H1 (cell line): ENCODE results near the gene INPP4B. TPM values are rescaled to one million over a fixed set of nuclear protein-coding genes. Genes with fewer than 3 reads are reported as not detected.
A peak's percentile ranks its signal among the peaks of the same experiment; 100 is the strongest.

Source experiments
- CTCF ChIA-PET: fragments of 300-600 bp; sonication (Branson Sonifier 250); formaldehyde crosslinking; loops from one replicate; lab custom pipeline; 2021; ENCODE audit not compliant: partially characterized antibody; lab: Charles Lee
- POLR2A ChIA-PET: fragments of 300-600 bp; sonication (Branson Sonifier 250); formaldehyde crosslinking; loops from one replicate; lab custom pipeline; 2021; ENCODE audit warnings: inconsistent platforms; ENCODE audit not compliant: partially characterized antibody; lab: Charles Lee
- DNase-seq, 2 experiments: peaks; one replicate each; pipeline versions ENCODE4 v3.0.0 to v3.0.0-alpha.2; 2010 to 2022; ENCODE audit warnings: low spot score in 2 of 2, low read depth in 1 of 2, mixed read lengths in 1 of 2
- FAIRE-seq: peaks from 2 replicates; lab custom pipeline; 2011; peaks lifted over from hg19 to GRCh38; lab: Jason Lieb, UNC
- H2AFZ ChIP-seq: 2 replicates; pipeline ENCODE4 v1.8.1; 2012; ENCODE audit warnings: low read length, inconsistent platforms
- H2AK5ac ChIP-seq: 2 replicates; pipeline ENCODE4 v1.6.1; 2013; ENCODE audit warnings: low read depth, low read length
- H2BK120ac ChIP-seq: replicated peaks from 2 replicates; pipeline ENCODE3; 2013; ENCODE audit warnings: low read depth, low read length, inconsistent platforms
- H2BK12ac ChIP-seq: 2 replicates; pipeline ENCODE4 v1.6.1; 2013; ENCODE audit warnings: low read depth, low read length
- H2BK15ac ChIP-seq: 2 replicates; pipeline ENCODE4 v1.6.1; 2013; ENCODE audit warnings: low read length
- H2BK20ac ChIP-seq: 2 replicates; pipeline ENCODE4 v1.6.1; 2013; ENCODE audit warnings: low read length
- H2BK5ac ChIP-seq: 2 replicates; pipeline ENCODE4 v1.6.1; 2013; ENCODE audit warnings: low read depth, low read length
- H3K14ac ChIP-seq: 2 replicates; pipeline ENCODE4 v1.6.1; 2013; ENCODE audit warnings: inconsistent platforms; ENCODE audit not compliant: insufficient read length
- H3K18ac ChIP-seq: 2 replicates; pipeline ENCODE4 v1.6.1; 2013; ENCODE audit warnings: low read length; ENCODE audit errors: extremely low read depth
- H3K23ac ChIP-seq: 2 replicates; pipeline ENCODE4 v1.6.1; 2013; ENCODE audit warnings: inconsistent platforms; ENCODE audit not compliant: insufficient read length
- H3K23me2 ChIP-seq: 2 replicates; pipeline ENCODE4 v1.6.1; 2013; ENCODE audit warnings: low read depth, low read length
- H3K27ac ChIP-seq: 2 replicates; pipeline ENCODE4 v1.6.1; 2011; ENCODE audit warnings: low read depth, low read length, inconsistent platforms
- H3K27me3 ChIP-seq, 4 experiments: replicated peaks in 1 of 4; 1 replicate in 1 of 4; 2 replicates in 3 of 4; pipeline versions ENCODE4 v1.6.1 to v1.8.1; 2011 to 2013; ENCODE audit warnings: low read length in 3 of 4, mild to moderate bottlenecking in 3 of 4, inconsistent platforms in 2 of 4, mixed read lengths in 2 of 4, moderate library complexity in 1 of 4; ENCODE audit not compliant: control insufficient read depth in 3 of 4, insufficient read depth in 3 of 4; ENCODE audit errors: extremely low read depth in 1 of 4
- H3K36me3 ChIP-seq, 4 experiments: 2 replicates each; pipeline versions ENCODE4 v1.6.1 to v1.8.1; 2011 to 2013; ENCODE audit warnings: mild to moderate bottlenecking in 4 of 4, low read length in 3 of 4, moderate library complexity in 2 of 4, control low read depth in 1 of 4, inconsistent platforms in 1 of 4; ENCODE audit not compliant: insufficient read depth in 4 of 4, control insufficient read depth in 2 of 4
- H3K4ac ChIP-seq: replicated peaks from 2 replicates; pipeline ENCODE3; 2013; ENCODE audit warnings: low read length, low read depth, mixed read lengths, inconsistent platforms; ENCODE audit not compliant: insufficient read length
- H3K4me1 ChIP-seq, 4 experiments: replicated peaks in 1 of 4; 1 replicate in 1 of 4; 2 replicates in 3 of 4; pipeline versions ENCODE4 v1.6.1 to v1.8.1; 2011 to 2013; ENCODE audit warnings: low read length in 3 of 4, inconsistent platforms in 2 of 4, mixed read lengths in 1 of 4; ENCODE audit not compliant: insufficient read depth in 4 of 4, control insufficient read depth in 3 of 4
- H3K4me2 ChIP-seq, 2 experiments: 2 replicates each; pipeline versions ENCODE4 v1.6.1 to v1.8.1; 2011 to 2013; ENCODE audit warnings: low read depth in 2 of 2, low read length in 2 of 2, control low read depth in 1 of 2, inconsistent platforms in 1 of 2, mild to moderate bottlenecking in 1 of 2; ENCODE audit not compliant: insufficient read depth in 1 of 2
- H3K4me3 ChIP-seq, 4 experiments: fragments of 200-600, 300-600 bp in 1 of 4; sonication (generic), shearing (Covaris generic), sonication (Bioruptor Twin) in 1 of 4; 2 replicates each; pipeline versions ENCODE4 v1.5.1 to v1.8.1; 2011 to 2016; ENCODE audit warnings: low read length in 4 of 4, low read depth in 3 of 4, control low read depth in 2 of 4, inconsistent platforms in 2 of 4, mild to moderate bottlenecking in 2 of 4, mixed read lengths in 1 of 4, moderate library complexity in 1 of 4; ENCODE audit not compliant: insufficient read depth in 2 of 4; ENCODE audit errors: extremely low read depth in 1 of 4
- H3K56ac ChIP-seq: replicated peaks from 2 replicates; pipeline ENCODE3; 2013; ENCODE audit warnings: low read depth, mild to moderate bottlenecking, mixed read lengths, low read length, inconsistent platforms; ENCODE audit not compliant: insufficient read length
- H3K79me1 ChIP-seq: 2 replicates; pipeline ENCODE4 v1.6.1; 2013; ENCODE audit warnings: low read depth, low read length, control low read depth
- H3K79me2 ChIP-seq, 2 experiments: 2 replicates each; pipeline versions ENCODE4 v1.6.1 to v1.8.1; 2012 to 2013; ENCODE audit warnings: low read length in 2 of 2, mild to moderate bottlenecking in 2 of 2, inconsistent platforms in 1 of 2; ENCODE audit not compliant: insufficient read depth in 2 of 2, control insufficient read depth in 1 of 2
- H3K9ac ChIP-seq, 4 experiments: replicated peaks in 1 of 4; 1 replicate in 1 of 4; 2 replicates in 3 of 4; pipeline versions ENCODE4 v1.6.1 to v1.8.1; 2011 to 2013; ENCODE audit warnings: low read depth in 3 of 4, low read length in 3 of 4, control low read depth in 2 of 4, mild to moderate bottlenecking in 2 of 4, moderate library complexity in 2 of 4, inconsistent platforms in 1 of 4; ENCODE audit errors: extremely low read depth in 1 of 4
- H3K9me3 ChIP-seq, 2 experiments: 2 replicates each; pipeline versions ENCODE4 v1.6.1 to v1.8.1; 2012 to 2013; ENCODE audit warnings: mild to moderate bottlenecking in 2 of 2, moderate library complexity in 2 of 2, control low read depth in 1 of 2, inconsistent platforms in 1 of 2, low read depth in 1 of 2, low read length in 1 of 2, mixed read lengths in 1 of 2; ENCODE audit not compliant: insufficient read depth in 2 of 2
- H4K20me1 ChIP-seq, 2 experiments: replicated peaks in 1 of 2; 2 replicates each; pipeline versions ENCODE3 to v1.8.1; 2011 to 2013; ENCODE audit warnings: inconsistent platforms in 2 of 2, low read length in 2 of 2, mild to moderate bottlenecking in 1 of 2; ENCODE audit not compliant: insufficient read depth in 2 of 2, control insufficient read depth in 1 of 2
- H4K5ac ChIP-seq: 2 replicates; pipeline ENCODE4 v1.6.1; 2013; ENCODE audit warnings: low read length, low read depth, mixed read lengths, inconsistent platforms; ENCODE audit not compliant: insufficient read length
- H4K8ac ChIP-seq: 2 replicates; pipeline ENCODE4 v1.8.0; 2013; ENCODE audit warnings: mild to moderate bottlenecking, moderate library complexity, low read length, inconsistent platforms; ENCODE audit not compliant: insufficient read depth; ENCODE audit errors: extremely low read depth
- H4K91ac ChIP-seq: replicated peaks from 2 replicates; pipeline ENCODE3; 2013; ENCODE audit warnings: low read length, mixed read lengths, inconsistent platforms; ENCODE audit not compliant: insufficient read length
- CTBP2 ChIP-seq: IDR thresholded peaks from 2 replicates; pipeline ENCODE4 v1.7.0; 2011; ENCODE audit warnings: borderline replicate concordance, mild to moderate bottlenecking, moderate library complexity, mixed read lengths, low read length; ENCODE audit not compliant: insufficient read depth, insufficient read length
- KDM5A ChIP-seq: fragments of 200-600 bp; IDR thresholded peaks from 2 replicates; pipeline ENCODE4 v1.7.1; 2012; ENCODE audit warnings: mild to moderate bottlenecking, low read length, inconsistent platforms, mixed read lengths
- NANOG ChIP-seq: IDR thresholded peaks from 2 replicates; pipeline ENCODE4 v1.6.1; 2011; ENCODE audit warnings: low read length, low read depth, mild to moderate bottlenecking, inconsistent platforms; ENCODE audit not compliant: insufficient read depth, poor library complexity, severe bottlenecking
- POLR2AphosphoS5 ChIP-seq: IDR thresholded peaks from 2 replicates; pipeline ENCODE4 v1.6.1; 2011; ENCODE audit warnings: low read depth, low read length
- RBBP5 ChIP-seq: IDR thresholded peaks from 2 replicates; pipeline ENCODE4 v1.7.1; 2012; ENCODE audit warnings: low read depth, mild to moderate bottlenecking, inconsistent platforms, low read length, moderate library complexity, borderline replicate concordance
- TAF7 ChIP-seq: optimal IDR thresholded peaks from 2 replicates; pipeline ENCODE3; 2011; ENCODE audit warnings: low read depth, mild to moderate bottlenecking, inconsistent platforms, low read length, moderate library complexity, borderline replicate concordance
- TBP ChIP-seq: IDR thresholded peaks from 2 replicates; pipeline ENCODE4 v1.6.1; 2011; ENCODE audit warnings: low read depth, low read length, improper control_type of control experiment
- WGBS, 2 experiments: shearing (Covaris generic) in 1 of 2; methylation state at CpG; one replicate each; pipeline versions ENCODE4 v1.1.6 to v1.1.7; 2013 to 2015; ENCODE audit warnings: low lambda C conversion rate in 2 of 2, mixed read lengths in 2 of 2, inconsistent platforms in 1 of 2, low coverage in 1 of 2, missing lambda C conversion rate in 1 of 2; ENCODE audit not compliant: insufficient replicate concordance in 2 of 2, insufficient coverage in 1 of 2, insufficient read length in 1 of 2; ENCODE audit errors: extremely low coverage in 1 of 2, missing lambda C conversion rate in 1 of 2; 5-methylcytosine and 5-hydroxymethylcytosine counted together
- polyA plus RNA-seq, 7 experiments: library from polyadenylated mRNA; depleted of rRNA in 3 of 7; stranded (reverse) in 5 of 7; unstranded in 2 of 7; fragments of >200 nt in 5 of 7; fragments of 200-250 nt in 2 of 7; gene quantifications; 1 replicate in 5 of 7; 2 replicates in 1 of 7; 4 replicates in 1 of 7; pipeline versions ENCODE4 v1.2.1 to v1.2.3, GENCODE V29; 2011 to 2013; ENCODE audit warnings: missing spikeins in 2 of 7, mixed read lengths in 2 of 7
- total RNA-seq: library from RNA; stranded (reverse); fragmentation: NEBNext Ultra II Directional; extraction: Animal tissue kit (Norgen Biotek cat#: 25700); gene quantifications from 2 replicates; pipeline ENCODE4 v1.2.1, GENCODE V29; 2021

INPP4B gene
- total and polyA plus RNA-seq, 2 of the 8 experiments (the other 6 are each of a cell fraction or from before 2014, with no cell fraction given), result 0.11 to 0.54 TPM

- Histone ChIP-seq H4K20me1 (no peaks in the 10 kb centered on the region), H4K91ac (no peak overlapping the region), H3K56ac (no peak overlapping the region), H3K14ac (no peak overlapping the region), H3K18ac (no peak overlapping the region), H2BK5ac (no peak overlapping the region), H3K27ac (no peak overlapping the region), H4K8ac (no peak overlapping the region), H3K4ac (no peak overlapping the region), H3K27me3 (peaks cover 0 to 1% (median 0%) of the 10 kb centered on the region in 4 experiments; a peak in 1 of 7 replicates), H3K4me1 (peaks cover 0 to 16% (median 11%) of the 10 kb centered on the region in 4 experiments; a peak in 4 of 7 replicates), H2BK20ac (no peak overlapping the region), H4K5ac (no peak overlapping the region), H3K79me2 (no peaks in the 10 kb centered on the region), H2AFZ (no peak overlapping the region), H3K79me1 (no peaks in the 10 kb centered on the region), H3K9ac (no peak overlapping the region), H3K23ac (no peak overlapping the region), H3K4me3 (no peak overlapping the region), H2AK5ac (no peak overlapping the region), H2BK15ac (no peak overlapping the region), H2BK120ac (no peak overlapping the region), H3K4me2 (no peak overlapping the region), H2BK12ac (peak overlapping the region; percentile 62; the same call in 1 of the 2 replicates), H3K9me3 (no peaks in the 10 kb centered on the region), H3K36me3 (no peaks in the 10 kb centered on the region), H3K23me2 (no peaks in the 10 kb centered on the region)
- ChIA-PET POLR2A (no interaction called here), CTCF (interaction anchor here (0.6 to 1.4 kb wide), 3 partner anchors 15 to 25 kb away, joined by 3 read pairs; no protein-coding TSS in a partner anchor)
- DNase-seq (no peak), FAIRE-seq (no peak)
- no peak for TF ChIP-seq POLR2AphosphoS5
- no peak for TF ChIP-seq TAF7
- TF ChIP-seq TBP, result no peak
- TF ChIP-seq NANOG, result no peak
- no peak for TF ChIP-seq CTBP2
- no peak for TF ChIP-seq RBBP5
- TF ChIP-seq KDM5A, result no peak
- 91% methylated on average over 7 of the region's 7 CpGs; no CpG with 5 or more reads in 1 of the 2 experiments for WGBS, 2 experiments
Observed at GRCh38 chr4:142406917-142407501, 439.1 kb downstream of the INPP4B start.
